HEK293 (cell line): Measurements from ENCODE around the gene ECPAS.

ENCODE experiments used
- ATF2 ChIP-seq: fragments of 450-650 bp; formaldehyde crosslinking; IDR thresholded peaks from 2 replicates; pipeline ENCODE4 v1.5.1; 2016; ENCODE audit warnings: missing biosample characterization, missing genetic modification characterization, low read depth
- MZF1 ChIP-seq: fragments of 450-650 bp; formaldehyde crosslinking; IDR thresholded peaks from 2 replicates; pipeline ENCODE4 v1.5.1; 2017; ENCODE audit warnings: missing biosample characterization, missing genetic modification characterization, borderline replicate concordance
- SETDB1 ChIP-seq: IDR thresholded peaks from one replicate; pipeline ENCODE4 v1.6.1; 2017; ENCODE audit warnings: mild to moderate bottlenecking, low read length, moderate library complexity, mixed read lengths; ENCODE audit not compliant: insufficient read length
- ZNF830 ChIP-seq: fragments of 450-650 bp; IDR thresholded peaks from 2 replicates; pipeline ENCODE4 v1.5.0; 2018; ENCODE audit warnings: missing biosample characterization, missing genetic modification characterization, low read depth, mild to moderate bottlenecking, moderate library complexity
- TF ChIP-seq, protein P1 (sequence below): fragments of 450-650 bp; formaldehyde crosslinking; IDR thresholded peaks from 2 replicates; pipeline ENCODE4 v1.5.1; 2016; ENCODE audit warnings: missing biosample characterization, missing genetic modification characterization
- TF ChIP-seq, protein P2 (sequence below): IDR thresholded peaks from 2 replicates; pipeline ENCODE4 v1.6.1; 2011; ENCODE audit warnings: mild to moderate bottlenecking, low read depth, low read length, borderline replicate concordance
- TF ChIP-seq, protein P3 (sequence below): fragments of 450-650 bp; formaldehyde crosslinking; IDR thresholded peaks from 2 replicates; pipeline ENCODE4 v1.5.1; 2016; ENCODE audit warnings: missing biosample characterization, missing genetic modification characterization
- TF ChIP-seq, protein P4 (sequence below): fragments of 450-650 bp; formaldehyde crosslinking; IDR thresholded peaks from 2 replicates; pipeline ENCODE4 v1.5.1; 2016; ENCODE audit warnings: missing biosample characterization, missing genetic modification characterization

DNA sequence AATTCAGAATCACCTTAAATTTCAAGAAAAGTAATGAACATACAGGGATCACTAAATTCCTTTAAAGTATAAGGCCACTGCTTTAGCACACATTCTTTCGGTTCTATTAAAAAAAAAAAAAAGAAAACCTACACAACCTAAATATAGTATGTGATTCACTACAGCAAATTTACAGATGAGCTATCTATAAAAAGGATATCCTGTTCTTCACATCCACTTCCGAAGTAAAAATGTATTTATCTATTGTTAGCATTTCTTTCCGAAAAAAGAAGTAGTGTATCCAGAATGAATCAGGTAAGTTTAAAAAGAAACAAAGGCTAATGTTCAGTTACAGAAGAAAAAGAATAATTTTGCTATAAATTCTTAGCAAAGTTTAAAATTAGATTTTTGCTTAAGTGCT lies 70.2 kb downstream of the ECPAS start:
- TF ChIP-seq, protein P1, sequence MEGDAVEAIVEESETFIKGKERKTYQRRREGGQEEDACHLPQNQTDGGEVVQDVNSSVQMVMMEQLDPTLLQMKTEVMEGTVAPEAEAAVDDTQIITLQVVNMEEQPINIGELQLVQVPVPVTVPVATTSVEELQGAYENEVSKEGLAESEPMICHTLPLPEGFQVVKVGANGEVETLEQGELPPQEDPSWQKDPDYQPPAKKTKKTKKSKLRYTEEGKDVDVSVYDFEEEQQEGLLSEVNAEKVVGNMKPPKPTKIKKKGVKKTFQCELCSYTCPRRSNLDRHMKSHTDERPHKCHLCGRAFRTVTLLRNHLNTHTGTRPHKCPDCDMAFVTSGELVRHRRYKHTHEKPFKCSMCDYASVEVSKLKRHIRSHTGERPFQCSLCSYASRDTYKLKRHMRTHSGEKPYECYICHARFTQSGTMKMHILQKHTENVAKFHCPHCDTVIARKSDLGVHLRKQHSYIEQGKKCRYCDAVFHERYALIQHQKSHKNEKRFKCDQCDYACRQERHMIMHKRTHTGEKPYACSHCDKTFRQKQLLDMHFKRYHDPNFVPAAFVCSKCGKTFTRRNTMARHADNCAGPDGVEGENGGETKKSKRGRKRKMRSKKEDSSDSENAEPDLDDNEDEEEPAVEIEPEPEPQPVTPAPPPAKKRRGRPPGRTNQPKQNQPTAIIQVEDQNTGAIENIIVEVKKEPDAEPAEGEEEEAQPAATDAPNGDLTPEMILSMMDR (tag by site-specific recombination) = no peak
- TF ChIP-seq, protein P2, sequence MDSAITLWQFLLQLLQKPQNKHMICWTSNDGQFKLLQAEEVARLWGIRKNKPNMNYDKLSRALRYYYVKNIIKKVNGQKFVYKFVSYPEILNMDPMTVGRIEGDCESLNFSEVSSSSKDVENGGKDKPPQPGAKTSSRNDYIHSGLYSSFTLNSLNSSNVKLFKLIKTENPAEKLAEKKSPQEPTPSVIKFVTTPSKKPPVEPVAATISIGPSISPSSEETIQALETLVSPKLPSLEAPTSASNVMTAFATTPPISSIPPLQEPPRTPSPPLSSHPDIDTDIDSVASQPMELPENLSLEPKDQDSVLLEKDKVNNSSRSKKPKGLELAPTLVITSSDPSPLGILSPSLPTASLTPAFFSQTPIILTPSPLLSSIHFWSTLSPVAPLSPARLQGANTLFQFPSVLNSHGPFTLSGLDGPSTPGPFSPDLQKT = no peak
- no peak for TF ChIP-seq ZNF830 (tag by site-specific recombination)
- no peak for TF ChIP-seq SETDB1
- TF ChIP-seq MZF1 = no peak
- TF ChIP-seq, protein P3, sequence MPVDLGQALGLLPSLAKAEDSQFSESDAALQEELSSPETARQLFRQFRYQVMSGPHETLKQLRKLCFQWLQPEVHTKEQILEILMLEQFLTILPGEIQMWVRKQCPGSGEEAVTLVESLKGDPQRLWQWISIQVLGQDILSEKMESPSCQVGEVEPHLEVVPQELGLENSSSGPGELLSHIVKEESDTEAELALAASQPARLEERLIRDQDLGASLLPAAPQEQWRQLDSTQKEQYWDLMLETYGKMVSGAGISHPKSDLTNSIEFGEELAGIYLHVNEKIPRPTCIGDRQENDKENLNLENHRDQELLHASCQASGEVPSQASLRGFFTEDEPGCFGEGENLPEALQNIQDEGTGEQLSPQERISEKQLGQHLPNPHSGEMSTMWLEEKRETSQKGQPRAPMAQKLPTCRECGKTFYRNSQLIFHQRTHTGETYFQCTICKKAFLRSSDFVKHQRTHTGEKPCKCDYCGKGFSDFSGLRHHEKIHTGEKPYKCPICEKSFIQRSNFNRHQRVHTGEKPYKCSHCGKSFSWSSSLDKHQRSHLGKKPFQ (tag by site-specific recombination) = no peak
- TF ChIP-seq, protein P4, sequence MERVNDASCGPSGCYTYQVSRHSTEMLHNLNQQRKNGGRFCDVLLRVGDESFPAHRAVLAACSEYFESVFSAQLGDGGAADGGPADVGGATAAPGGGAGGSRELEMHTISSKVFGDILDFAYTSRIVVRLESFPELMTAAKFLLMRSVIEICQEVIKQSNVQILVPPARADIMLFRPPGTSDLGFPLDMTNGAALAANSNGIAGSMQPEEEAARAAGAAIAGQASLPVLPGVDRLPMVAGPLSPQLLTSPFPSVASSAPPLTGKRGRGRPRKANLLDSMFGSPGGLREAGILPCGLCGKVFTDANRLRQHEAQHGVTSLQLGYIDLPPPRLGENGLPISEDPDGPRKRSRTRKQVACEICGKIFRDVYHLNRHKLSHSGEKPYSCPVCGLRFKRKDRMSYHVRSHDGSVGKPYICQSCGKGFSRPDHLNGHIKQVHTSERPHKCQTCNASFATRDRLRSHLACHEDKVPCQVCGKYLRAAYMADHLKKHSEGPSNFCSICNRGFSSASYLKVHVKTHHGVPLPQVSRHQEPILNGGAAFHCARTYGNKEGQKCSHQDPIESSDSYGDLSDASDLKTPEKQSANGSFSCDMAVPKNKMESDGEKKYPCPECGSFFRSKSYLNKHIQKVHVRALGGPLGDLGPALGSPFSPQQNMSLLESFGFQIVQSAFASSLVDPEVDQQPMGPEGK (tag by site-specific recombination) = no peak
- no peak for TF ChIP-seq ATF2 (tag by site-specific recombination)
